Gastrocnemius medialis (tissue), 4 donors: ENCODE data around the gene NR1H4.

Source experiments
- POLR2A ChIP-seq, 2 donors: fragments of 450-650 bp; IDR thresholded peaks; one replicate each; pipeline ENCODE4 v1.6.1; 2017; ENCODE audit warnings: antibody characterized with exemption in 2 of 2, mild to moderate bottlenecking in 2 of 2, moderate library complexity in 2 of 2
- TF ChIP-seq, protein P1 (sequence below), 5 experiments: fragments of 450-650 bp in 3 of 5; fragments of 200-600 bp in 2 of 5; sonication (generic) in 2 of 5; IDR thresholded peaks in 4 of 5; conservative IDR thresholded peaks in 1 of 5; 1 replicate in 4 of 5; 2 replicates in 1 of 5; pipeline ENCODE4 v1.5.1; 2016 to 2019; ENCODE audit warnings: antibody characterized with exemption in 5 of 5, mild to moderate bottlenecking in 3 of 5, moderate library complexity in 3 of 5

- TF ChIP-seq, protein P1, sequence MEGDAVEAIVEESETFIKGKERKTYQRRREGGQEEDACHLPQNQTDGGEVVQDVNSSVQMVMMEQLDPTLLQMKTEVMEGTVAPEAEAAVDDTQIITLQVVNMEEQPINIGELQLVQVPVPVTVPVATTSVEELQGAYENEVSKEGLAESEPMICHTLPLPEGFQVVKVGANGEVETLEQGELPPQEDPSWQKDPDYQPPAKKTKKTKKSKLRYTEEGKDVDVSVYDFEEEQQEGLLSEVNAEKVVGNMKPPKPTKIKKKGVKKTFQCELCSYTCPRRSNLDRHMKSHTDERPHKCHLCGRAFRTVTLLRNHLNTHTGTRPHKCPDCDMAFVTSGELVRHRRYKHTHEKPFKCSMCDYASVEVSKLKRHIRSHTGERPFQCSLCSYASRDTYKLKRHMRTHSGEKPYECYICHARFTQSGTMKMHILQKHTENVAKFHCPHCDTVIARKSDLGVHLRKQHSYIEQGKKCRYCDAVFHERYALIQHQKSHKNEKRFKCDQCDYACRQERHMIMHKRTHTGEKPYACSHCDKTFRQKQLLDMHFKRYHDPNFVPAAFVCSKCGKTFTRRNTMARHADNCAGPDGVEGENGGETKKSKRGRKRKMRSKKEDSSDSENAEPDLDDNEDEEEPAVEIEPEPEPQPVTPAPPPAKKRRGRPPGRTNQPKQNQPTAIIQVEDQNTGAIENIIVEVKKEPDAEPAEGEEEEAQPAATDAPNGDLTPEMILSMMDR (IDR thresholded peaks at IDR 0.05 in 4 of 5, conservative IDR thresholded peaks at IDR 0.05 in 1 of 5): no peak
- TF ChIP-seq POLR2A (IDR thresholded peaks at IDR 0.05): no peak
These were observed 15.5 kb upstream of the NR1H4 start for GRCh38 chr12:100458191-100458590.
